ENCODE results near the gene CIAO2B.
"Not testable (repeated sequence)": the region's sequence is repeated elsewhere in the genome, so short reads cannot be mapped to it uniquely, and the experiment has no call there.

Gene CIAO2B

DNA sequence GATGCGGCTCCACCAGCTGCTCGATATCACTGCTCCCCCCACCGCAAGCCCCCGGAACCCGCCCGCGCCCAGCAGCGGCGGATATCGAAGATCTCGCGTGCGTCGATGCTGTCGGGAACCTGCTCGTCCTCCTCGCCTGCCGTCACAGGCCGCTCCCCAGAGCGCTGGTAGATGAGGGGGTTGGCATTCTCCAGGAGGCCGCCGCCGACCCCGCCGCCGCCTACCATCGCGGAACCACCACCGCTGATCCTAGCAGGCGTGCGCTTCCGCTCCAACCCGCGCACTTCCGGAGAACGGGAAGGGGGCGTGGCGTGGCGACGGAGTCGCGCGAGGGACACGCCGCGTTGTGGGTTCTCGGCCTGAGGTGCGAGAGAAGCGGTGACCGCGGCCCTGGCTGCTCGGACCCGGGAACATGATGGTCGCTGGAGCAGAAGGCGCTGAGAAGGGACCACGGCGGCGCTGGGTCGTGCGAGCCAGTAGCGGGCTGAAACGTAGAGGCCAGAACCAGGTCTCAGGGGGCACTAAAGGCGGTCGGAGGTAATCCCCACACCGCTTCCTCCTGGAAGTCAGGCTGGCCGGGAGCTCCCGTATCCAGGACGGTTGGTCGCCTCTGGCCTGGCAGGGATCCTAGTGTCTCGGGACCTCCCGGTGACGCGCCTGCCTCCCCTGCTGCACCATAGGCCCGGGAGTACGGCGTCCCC is at the start of gene CIAO2B:
Gene CIAO2B (minus strand): TSS at position 265 of the 701 bp plus-strand sequence. CDS start 38 bp downstream, at position 227.
- peak; percentile 88 for DNase-seq (ENCODE audit: low read depth)

DNA sequence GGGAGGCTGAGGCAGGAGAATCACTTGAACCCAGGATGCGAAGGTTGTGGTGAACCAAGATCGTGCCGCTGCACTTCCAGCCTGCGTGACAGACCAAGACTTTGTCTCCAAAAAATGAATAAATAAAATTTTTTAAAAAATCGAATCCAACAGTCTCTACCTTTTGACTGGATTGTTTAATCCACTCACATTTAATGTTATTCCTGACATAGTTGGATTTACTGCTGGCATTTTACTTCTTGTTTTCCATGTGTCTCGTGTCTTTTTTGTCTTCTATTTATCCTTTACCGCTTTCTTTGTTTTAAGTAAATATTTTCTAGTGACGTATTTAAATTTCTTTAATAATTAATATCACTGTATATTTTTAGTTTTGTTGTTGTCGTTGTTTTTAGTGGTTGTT is 48.8 kb upstream of the CIAO2B start:
- DNase-seq (ENCODE audit: low read depth): no peak

DNA sequence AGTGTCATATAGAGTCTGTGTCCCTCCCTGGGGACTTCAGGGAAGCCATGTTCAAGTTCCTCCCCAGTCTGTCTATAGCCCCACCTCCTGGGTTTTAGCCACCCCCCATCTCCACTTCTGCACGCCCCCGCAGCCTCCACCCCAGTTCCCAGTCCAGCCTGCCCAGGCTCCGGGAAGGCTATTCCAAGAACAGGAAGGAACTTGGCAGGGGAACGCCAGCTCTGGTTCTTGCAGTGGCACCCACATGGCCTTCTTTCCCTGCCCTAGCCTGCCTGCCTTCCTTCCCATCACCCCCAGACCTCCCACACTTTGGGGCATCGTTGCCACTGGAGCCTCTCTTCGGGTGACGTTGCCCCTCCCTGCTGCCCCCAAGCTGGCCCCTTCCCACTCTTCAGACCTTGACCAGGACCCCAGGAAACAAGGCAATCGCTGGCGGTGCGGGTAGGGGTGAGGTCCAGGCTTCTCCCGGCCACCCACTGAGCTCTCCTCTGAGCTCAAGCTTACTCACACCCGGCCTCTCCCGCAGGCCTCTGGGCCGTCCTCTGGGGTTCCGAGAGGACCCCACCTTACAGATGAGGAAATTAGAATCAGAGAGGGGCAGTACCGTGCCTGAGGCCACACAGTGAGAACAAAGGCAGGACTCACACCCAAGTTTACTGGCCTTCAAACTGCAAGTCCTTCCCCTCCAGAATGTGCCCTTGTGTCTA is 45.0 kb upstream of the CIAO2B start:
- no peak for DNase-seq (ENCODE audit: low read depth)

DNA sequence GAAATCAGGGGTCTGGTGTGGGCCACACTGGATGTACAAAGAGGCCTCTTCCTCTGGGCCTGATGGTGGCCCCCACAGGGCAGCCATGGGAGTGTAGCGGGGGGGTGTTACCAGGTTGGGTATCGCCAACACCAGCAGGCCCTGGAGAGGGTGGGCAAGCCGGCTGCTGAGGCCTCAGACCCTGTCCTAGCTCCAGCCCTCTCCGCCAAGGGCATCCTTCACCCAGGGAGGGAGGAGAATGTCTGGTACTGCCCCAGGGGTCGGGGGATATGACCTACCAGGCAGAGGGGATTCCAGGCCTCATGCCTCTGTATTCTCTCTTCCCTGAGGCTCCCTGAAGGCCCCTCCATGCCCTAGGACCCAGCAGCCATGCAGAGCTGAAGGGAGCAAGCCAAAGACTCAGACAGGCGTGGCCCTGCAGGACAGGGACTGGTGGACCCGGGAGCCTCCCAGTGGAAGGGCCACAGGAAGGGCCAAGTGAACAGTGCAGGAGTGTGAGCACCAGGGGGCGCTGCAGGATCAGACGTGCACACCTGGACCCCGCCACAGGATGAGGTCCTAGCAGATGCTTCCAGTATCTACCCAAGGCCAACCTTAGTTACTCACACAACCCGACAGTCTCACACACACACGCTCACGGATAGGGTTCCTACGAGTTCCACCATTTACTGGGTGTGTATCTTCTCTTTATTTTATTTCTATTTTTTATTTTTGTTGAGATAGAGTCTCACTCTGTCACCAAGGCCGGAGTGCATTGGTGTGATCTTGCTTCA is 43.3 kb upstream of the CIAO2B start:
- DNase-seq (ENCODE audit: low read depth): peak; percentile 90

DNA sequence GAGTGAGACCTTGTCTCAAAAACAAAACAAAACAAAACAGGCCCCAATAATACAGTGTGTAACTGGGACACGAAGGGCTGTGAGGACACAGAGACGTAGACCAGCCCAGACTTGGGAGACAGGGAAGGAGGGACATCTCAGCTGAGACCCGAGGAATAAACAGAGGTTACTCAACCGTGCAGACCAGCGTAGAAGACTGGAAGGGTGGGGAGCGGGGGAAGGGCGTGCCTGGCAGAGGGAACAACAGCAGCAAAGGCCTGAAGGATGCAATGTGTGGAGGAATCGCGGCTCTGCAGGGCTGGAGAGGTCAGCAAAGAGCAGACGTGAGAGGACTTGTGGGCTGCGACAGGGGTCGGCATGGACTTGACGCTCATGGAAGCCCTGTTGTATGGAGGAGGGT is 42.5 kb upstream of the CIAO2B start:
- no peak for DNase-seq (ENCODE audit: low read depth)

DNA sequence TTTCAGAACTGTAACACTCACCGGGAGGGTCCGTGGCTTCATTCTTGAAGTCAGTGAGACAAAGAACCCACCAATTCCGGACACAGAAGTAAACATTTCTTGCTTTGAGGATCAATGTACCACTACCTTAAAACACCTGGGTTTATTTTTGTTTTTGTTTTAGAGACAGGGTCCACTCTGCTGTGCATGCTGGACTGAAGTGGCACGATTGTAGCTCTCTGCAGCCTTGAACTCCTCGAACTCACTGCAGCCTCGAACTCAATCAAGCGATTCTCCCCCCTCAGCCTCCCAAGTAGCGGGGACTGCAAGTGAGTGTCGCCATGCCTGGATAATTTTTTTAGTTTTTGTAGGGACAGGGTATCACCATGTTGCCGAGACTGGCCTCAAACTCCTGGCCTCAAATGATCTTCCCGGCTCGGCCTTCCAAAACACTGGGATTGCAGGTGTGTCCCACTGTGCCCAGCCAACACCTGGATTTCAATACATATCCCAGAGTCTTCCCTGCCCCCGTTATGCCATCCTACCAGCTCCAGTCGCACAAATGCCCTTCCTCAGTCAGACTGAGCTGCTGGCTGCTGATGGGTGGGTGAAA is 41.2 kb upstream of the CIAO2B start:
- no peak for DNase-seq (ENCODE audit: low read depth)

DNA sequence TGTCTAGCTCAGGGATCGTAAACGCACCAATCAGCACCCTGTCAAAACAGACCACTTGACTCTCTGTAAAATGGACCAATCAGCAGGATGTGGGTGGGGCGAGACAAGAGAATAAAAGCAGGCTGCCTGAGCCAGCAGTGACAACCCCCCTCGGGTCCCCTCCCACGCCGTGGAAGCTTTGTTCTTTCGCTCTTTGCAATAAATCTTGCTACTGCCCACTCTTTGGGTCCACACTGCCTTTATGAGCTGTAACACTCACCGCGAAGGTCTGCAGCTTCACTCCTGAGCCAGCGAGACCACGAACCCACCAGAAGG is 40.7 kb upstream of the CIAO2B start:
- not testable (repeated sequence) for DNase-seq (ENCODE audit: low read depth)

DNA sequence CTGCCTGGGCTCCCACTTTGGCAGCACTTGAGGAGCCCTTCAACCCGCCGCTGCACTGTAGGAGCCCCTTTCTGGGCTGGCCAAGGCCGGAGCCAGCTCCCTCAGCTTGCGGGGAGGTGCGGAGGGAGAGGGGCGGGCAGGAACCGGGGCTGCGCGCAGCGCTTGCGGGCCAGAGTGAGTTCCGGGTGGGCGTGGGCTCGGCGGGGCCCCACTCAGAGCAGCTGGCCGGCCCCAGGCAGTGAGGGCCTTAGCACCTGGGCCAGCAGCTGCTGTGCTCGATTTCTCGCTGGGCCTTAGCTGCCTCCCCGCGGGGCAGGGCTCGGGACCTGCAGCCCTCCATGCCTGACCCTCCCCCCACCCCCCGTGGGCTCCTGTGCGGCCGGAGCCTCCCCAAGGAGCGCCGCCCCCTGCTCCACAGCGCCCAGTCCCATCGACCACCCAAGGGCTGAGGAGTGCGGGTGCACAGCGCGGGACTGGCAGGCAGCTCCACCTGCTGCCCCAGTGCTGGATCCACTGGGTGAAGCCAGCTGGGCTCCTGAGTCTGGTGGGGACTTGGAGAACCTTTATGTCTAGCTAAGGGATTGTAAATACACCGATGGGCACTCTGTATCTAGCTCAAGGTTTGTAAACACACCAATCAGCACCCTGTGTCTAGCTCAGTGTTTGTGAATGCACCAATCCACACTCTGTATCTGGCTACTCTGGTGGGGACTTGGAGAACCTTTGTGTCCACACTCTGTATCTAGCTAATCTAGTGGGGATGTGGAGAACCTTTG is 40.1 kb upstream of the CIAO2B start:
- DNase-seq (ENCODE audit: low read depth): not testable (repeated sequence)

DNA sequence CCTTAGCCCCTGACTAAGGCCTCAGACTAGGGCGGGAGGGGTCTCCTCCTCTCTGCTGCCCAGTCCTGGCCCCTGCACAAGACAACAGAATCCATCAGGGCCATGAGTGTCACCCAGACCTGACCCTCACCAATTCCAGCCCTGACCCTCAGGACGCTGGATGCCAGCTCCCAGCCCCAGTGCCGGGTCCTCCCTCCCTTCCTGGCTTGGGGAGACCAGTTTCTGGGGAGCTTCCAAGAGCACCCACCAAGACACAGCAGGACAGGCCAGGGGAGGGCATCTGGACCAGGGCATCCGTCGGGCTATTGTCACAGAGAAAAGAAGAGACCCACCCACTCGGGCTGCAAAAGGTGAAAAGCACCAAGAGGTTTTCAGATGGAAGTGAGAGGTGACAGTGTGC is 39.5 kb upstream of the CIAO2B start:
- DNase-seq (ENCODE audit: low read depth): no peak

DNA sequence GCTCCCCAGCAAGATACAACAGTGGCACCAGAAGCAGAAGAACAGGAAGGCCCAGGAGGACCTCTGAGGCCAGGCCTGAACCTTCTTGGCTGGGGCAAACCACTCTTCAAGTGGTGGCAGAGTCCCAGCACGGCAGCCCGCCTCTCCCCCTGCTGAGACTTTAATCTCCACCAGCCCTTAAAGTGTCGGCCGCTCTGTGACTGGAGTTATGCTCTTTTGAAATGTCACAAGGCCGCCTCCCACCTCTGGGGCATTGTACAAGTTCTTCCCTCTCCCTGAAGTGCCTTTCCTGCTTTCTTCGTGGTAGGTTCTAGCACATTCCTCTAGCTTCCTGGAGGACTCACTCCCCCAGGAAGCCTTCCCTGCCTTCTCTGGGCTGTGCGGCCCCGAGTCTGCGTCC is 38.8 kb upstream of the CIAO2B start:
- DNase-seq (ENCODE audit: low read depth): no peak

DNA sequence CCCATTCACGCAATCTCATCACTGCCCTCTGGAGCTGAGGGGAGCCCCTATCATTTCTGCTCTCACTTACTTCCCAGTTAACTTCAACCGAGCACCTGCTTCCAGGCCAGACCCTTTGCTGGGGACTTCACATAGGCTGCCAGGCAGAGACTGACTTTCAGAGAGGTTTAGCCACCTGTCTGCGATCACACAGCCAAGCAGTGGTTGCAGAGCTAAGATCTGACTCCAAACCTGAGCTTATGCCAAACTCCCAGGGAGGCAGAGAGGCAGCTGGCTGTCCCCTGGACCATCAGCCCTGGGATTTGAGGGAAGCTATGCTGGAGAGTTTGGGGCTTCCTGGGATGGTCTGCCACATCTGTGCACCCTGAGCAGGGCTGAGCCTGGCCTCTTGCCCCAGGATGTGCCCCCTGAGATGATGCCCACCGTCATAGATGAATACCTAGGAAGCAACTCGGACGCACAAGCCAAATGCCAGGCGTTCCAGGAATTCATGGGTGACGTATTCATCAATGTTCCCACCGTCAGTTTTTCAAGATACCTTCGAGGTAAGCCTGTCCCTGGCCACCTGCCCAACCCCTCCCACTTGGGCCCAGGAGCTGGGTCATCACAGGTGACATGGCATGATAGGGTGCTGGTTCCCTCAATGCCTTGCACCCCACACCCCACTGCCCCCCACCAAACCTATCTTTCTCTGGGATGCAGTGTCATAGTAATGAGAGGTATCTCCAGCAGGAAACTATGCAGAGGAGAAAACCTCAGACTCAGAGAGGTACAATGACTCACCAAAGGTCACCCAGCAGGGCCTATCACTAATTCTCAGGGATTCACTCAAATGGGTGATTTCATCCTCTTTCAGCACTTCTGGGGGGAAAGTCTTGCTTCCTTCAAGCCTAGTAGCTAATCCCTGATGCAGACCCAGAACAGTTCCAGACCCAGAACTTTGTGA is 36.8 kb upstream of the CIAO2B start:
- DNase-seq (ENCODE audit: low read depth): no peak

DNA sequence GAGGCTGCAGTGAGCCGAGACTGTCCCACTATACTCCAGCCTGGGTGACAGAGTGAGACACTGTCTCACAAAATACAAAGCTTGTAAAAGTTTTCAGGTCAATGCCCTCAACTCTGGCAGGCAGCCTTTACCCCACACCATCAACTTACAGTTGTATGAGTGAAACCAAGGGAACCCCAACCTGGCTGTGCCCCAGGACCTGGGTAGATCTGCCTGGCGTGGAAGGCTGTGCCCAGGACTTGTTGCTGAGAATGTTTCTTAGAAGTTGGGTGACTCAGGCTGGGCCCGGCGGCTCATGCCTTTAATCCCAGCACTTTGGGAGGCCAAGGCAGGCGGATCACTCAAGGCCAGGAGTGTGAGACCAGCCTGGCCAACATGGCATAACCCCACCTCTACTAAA is 34.6 kb upstream of the CIAO2B start:
- DNase-seq (ENCODE audit: low read depth): no peak

DNA sequence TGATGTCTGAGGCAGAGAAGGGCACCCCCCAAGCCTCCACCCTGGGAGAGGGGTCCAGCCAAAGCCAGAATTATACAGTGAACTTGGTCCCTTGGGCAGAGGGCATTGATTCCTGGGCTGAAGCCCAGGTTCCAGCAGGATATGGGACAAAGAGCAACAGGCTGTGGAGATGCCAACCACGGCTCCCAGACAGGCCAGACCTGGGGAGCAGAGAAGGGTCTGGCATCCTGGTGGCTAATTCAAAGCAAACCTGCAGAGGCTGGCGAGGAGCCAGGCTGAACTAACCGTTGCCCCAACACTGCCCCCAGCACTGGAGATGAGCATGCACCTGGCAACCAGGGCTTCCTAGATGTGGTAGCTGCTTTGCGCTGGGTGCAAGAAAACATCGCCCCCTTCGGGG is 29.8 kb upstream of the CIAO2B start:
- no peak for DNase-seq (ENCODE audit: low read depth)

DNA sequence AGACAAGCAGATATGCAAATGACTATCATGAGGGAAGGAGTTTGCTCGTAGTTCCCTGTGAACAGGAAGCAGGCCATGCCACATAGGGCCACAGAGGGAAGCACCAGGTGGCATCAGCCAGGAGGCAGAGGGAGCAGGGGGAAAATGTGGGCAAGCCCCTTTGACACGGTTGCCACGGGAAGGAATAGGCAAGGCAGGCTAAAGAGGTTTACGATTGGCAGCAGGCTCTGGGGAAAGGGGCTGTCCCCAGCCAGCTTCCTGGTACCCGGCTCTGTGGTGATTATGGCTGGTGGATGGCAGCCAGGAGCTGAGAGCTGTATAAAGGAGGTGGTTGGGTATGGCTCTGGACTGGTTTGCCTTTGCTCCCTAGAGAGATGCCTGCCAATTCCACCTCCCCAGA is 27.7 kb upstream of the CIAO2B start:
- DNase-seq (ENCODE audit: low read depth): no peak

DNA sequence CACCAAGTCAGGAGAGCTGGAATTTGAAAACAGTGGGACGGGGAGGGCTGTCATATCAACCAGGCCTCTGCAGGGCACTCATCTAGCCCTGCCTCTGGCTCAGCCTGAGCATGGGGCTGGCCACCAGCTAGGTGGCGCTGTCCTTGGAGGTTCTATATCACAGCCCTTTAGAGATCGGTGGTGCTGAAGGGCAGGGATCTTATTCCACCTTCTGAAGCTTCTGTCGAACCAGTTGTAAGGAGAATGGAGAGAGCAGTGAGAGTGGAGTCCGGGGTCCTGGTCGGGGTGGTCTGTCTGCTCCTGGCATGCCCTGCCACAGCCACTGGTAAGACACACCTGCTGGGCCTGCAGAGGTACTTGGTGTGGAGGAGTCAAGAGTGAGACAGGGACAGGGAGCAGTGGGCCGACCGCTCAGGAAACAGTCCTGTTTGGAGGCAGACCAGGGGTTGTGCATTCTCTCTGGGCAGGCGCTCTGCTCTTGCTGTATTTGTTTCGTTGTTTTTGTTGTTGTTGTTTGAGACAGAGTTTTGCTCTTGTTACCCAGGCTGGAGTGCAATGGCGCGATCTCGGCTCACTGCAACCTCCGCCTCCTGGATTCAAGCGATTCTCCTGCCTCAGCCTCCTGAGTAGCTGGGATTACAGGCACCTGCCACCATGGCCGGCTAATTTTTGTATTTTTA is 27.0 kb upstream of the CIAO2B start, which contains the start of gene CES3:
Gene CES3 (plus strand): TSS at position 202 of the 680 bp plus-strand sequence. CDS start 42 bp downstream, at position 244.
- DNase-seq (ENCODE audit: low read depth): no peak

DNA sequence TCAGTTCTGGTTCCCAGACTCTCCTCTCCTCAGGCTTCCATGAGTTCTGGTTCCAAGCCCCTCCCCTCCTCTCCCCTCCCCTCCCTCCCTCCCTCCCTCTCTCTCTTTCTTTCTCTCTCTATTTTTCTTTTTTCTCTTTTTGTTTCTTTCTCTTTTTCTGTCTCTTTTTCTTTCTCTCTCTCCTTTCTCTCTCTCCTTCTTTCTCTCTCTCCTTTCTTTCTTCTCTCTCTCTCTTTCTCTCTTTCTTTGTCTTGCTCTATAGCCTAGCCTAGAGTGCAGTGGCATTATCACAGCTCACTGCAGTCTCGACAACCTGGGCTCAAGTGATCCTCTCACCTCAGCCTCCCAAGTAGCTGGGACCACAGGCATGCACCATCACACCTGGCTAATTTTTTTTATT is 26.1 kb upstream of the CIAO2B start:
- no peak for DNase-seq (ENCODE audit: low read depth)

DNA sequence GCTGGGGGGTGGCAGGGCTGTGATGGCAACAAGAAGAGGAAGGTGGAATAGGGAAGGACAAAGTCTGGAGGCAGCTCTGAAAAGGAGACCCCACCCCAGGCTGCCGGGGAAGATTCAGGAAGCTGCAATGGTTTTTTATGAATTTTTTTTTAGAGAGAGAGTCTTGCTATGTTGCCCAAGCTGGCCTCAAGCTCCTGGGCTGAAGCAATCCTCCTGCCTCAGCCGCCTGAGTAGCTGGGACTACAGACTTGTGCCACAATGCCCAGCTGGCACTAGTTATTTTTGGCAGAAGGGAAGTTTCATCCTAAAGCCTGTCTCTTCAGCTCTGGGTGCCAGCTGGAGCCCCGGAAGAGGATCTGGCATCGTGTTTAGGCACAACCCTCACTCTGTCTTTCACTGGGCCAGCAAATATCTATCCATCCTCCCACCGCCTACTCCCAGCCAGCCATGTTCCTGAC is 25.5 kb upstream of the CIAO2B start:
- DNase-seq (ENCODE audit: low read depth): no peak

DNA sequence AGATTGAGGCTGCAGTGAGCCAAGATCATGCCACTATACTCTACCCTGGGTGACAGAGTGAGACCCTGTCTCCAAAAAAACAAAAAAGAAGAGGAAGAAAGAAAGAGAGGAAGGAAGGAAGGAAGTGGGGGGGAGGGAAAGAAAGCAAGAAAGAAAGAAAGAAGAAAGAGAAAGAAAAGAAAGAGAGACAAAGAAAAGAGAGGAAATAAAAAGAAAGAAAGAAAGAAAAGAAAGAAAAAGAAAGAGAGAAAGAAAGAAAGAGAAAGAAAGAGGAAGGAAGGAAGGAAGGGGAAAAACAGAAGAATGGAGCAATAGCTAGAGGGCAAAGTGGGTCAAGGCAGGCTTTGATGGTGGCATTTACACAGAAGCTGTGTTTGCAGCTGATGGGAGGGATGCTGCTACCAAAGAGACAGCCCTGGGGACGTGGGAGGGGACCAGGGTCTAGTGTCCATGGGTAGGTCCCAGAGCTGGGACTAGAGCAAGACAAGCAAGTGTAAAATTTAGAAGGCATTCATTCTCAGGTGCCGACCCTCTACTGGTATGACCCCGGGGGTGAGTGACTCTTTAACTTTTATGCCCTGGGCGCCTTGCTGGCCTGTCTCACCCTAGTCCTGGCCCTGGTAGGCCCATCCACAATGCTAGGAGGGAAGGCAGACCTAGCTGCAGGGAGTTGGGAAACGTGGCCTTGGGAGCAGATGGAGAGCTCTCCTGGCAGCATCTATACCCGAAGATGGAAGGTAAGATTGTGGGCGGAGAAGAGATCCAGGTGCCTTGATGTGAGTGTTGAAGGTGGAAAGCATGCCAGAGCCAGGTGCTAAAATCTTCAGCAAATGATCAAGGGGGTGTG is 24.9 kb upstream of the CIAO2B start:
- no peak for DNase-seq (ENCODE audit: low read depth)

DNA sequence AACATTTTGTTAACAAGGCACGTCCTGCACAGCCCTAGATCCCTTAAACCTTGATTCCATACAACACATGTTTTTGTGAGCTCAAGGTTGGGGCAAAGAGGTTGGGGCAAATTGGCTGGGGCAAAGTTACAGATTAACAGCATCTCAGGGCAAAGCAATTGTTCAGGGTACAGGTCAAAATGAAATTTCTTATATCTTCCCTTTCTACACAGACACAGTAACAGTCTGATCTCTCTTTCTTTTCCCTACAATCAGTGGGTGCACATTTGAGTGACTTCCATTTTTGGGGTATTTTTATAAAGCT is 21.9 kb upstream of the CIAO2B start:
- DNase-seq (ENCODE audit: low read depth): not testable (repeated sequence)
